H9 (cell line): ENCODE measurements around the gene NUTF2. TPM values are rescaled to one million over a fixed set of nuclear protein-coding genes. Genes with fewer than 3 reads are reported as not detected.

ENCODE experiments used
- DNase-seq: peaks from one replicate; pipeline ENCODE4 v3.0.0-alpha.2; 2017
- H2AFZ ChIP-seq: one replicate; pipeline ENCODE4 v1.6.1; 2013; ENCODE audit warnings: mild to moderate bottlenecking, low read length, control low read depth, moderate library complexity
- H2AK5ac ChIP-seq: 2 replicates; pipeline ENCODE4 v1.6.1; 2013; ENCODE audit warnings: low read length, control low read depth, mixed read lengths; ENCODE audit not compliant: insufficient read length
- H2BK120ac ChIP-seq: one replicate; pipeline ENCODE4 v1.6.1; 2013; ENCODE audit warnings: low read depth, mild to moderate bottlenecking, low read length, control low read depth, inconsistent platforms; ENCODE audit not compliant: poor library complexity, severe bottlenecking
- H2BK12ac ChIP-seq: 2 replicates; pipeline ENCODE4 v1.6.1; 2013; ENCODE audit warnings: low read length, control low read depth, mixed read lengths, low read depth; ENCODE audit not compliant: insufficient read length
- H2BK15ac ChIP-seq: 2 replicates; pipeline ENCODE4 v1.6.1; 2013; ENCODE audit warnings: low read depth, low read length, control low read depth
- H2BK20ac ChIP-seq: one replicate; pipeline ENCODE4 v1.6.1; 2013; ENCODE audit warnings: low read depth, mild to moderate bottlenecking, low read length, control low read depth, inconsistent platforms; ENCODE audit not compliant: poor library complexity, severe bottlenecking
- H2BK5ac ChIP-seq: 2 replicates; pipeline ENCODE4 v1.6.1; 2013; ENCODE audit warnings: low read length, control low read depth, mixed read lengths; ENCODE audit not compliant: insufficient read length
- H3K14ac ChIP-seq: 2 replicates; pipeline ENCODE4 v1.6.1; 2013; ENCODE audit warnings: low read length, control low read depth; ENCODE audit not compliant: insufficient read depth
- H3K18ac ChIP-seq: 2 replicates; pipeline ENCODE4 v1.6.1; 2013; ENCODE audit warnings: low read depth, mild to moderate bottlenecking, mixed read lengths, low read length, control low read depth; ENCODE audit not compliant: insufficient read length
- H3K23ac ChIP-seq: 2 replicates; pipeline ENCODE4 v1.6.1; 2013; ENCODE audit warnings: low read length, control low read depth, mixed read lengths, low read depth; ENCODE audit not compliant: insufficient read length
- H3K23me2 ChIP-seq: 2 replicates; pipeline ENCODE4 v1.6.1; 2013; ENCODE audit warnings: low read depth, mild to moderate bottlenecking, mixed read lengths, low read length, control low read depth; ENCODE audit not compliant: insufficient read length, poor library complexity, severe bottlenecking
- H3K27ac ChIP-seq: 2 replicates; pipeline ENCODE4 v1.5.1; 2013; ENCODE audit warnings: low read length, control low read depth, mixed read lengths, low read depth; ENCODE audit not compliant: insufficient read length
- H3K27me3 ChIP-seq: 2 replicates; pipeline ENCODE4 v1.6.1; 2013; ENCODE audit warnings: low read length, control low read depth, inconsistent platforms; ENCODE audit not compliant: insufficient read depth
- H3K4ac ChIP-seq: 2 replicates; pipeline ENCODE4 v1.6.1; 2013; ENCODE audit warnings: low read depth, mild to moderate bottlenecking, control low read depth, inconsistent platforms, low read length, moderate library complexity
- H3K4me1 ChIP-seq: 2 replicates; pipeline ENCODE4 v1.6.1; 2013; ENCODE audit warnings: low read length, control low read depth, inconsistent platforms; ENCODE audit not compliant: insufficient read depth
- H3K4me2 ChIP-seq: 2 replicates; pipeline ENCODE4 v1.6.1; 2013; ENCODE audit warnings: low read length, control low read depth, mixed read lengths; ENCODE audit not compliant: insufficient read length, insufficient read depth
- H3K56ac ChIP-seq: 2 replicates; pipeline ENCODE4 v1.6.1; 2013; ENCODE audit warnings: low read depth, mild to moderate bottlenecking, mixed read lengths, low read length, control low read depth; ENCODE audit not compliant: insufficient read length
- H3K79me1 ChIP-seq: 2 replicates; pipeline ENCODE4 v1.6.1; 2013; ENCODE audit warnings: low read depth, mild to moderate bottlenecking, moderate library complexity, low read length, control low read depth, inconsistent platforms; ENCODE audit not compliant: insufficient read depth, poor library complexity, severe bottlenecking
- H3K79me2 ChIP-seq: 2 replicates; pipeline ENCODE4 v1.6.1; 2013; ENCODE audit warnings: low read length, control low read depth, inconsistent platforms; ENCODE audit not compliant: insufficient read depth
- H3K9ac ChIP-seq: 2 replicates; pipeline ENCODE4 v1.6.1; 2013; ENCODE audit warnings: low read length, control low read depth, mixed read lengths; ENCODE audit not compliant: insufficient read length; ENCODE audit errors: extremely low read depth
- H3K9me3 ChIP-seq: one replicate; pipeline ENCODE4 v1.6.1; 2013; ENCODE audit warnings: low read depth, low read length, inconsistent platforms; ENCODE audit not compliant: control insufficient read depth
- H3T11ph ChIP-seq: one replicate; pipeline ENCODE4 v1.6.1; 2013; ENCODE audit warnings: mild to moderate bottlenecking, low read length, control low read depth, inconsistent platforms
- H4K20me1 ChIP-seq: one replicate; pipeline ENCODE4 v1.6.1; 2013; ENCODE audit not compliant: control insufficient read depth, insufficient read length, insufficient read depth
- H4K5ac ChIP-seq: 2 replicates; pipeline ENCODE4 v1.6.1; 2013; ENCODE audit warnings: low read depth, mild to moderate bottlenecking, mixed read lengths, low read length, control low read depth; ENCODE audit not compliant: insufficient read length
- H4K8ac ChIP-seq: replicated peaks from 2 replicates; pipeline ENCODE4 v1.6.1; 2013; ENCODE audit warnings: low read length, control low read depth, mixed read lengths, low read depth; ENCODE audit not compliant: insufficient read length
- H4K91ac ChIP-seq: 2 replicates; pipeline ENCODE4 v1.6.1; 2013; ENCODE audit warnings: low read depth, mild to moderate bottlenecking, moderate library complexity, mixed read lengths, low read length, control low read depth; ENCODE audit not compliant: insufficient read length
- H3K27ac Mint-ChIP-seq, 3 experiments: 2 replicates in 2 of 3; 3 replicates in 1 of 3; pipeline ENCODE4 v1.8.0; 2020 to 2021; ENCODE audit warnings: mixed read lengths in 3 of 3, mild to moderate bottlenecking in 1 of 3, moderate library complexity in 1 of 3
- H3K27me3 Mint-ChIP-seq: 2 replicates; pipeline ENCODE4 v1.8.0; 2021; ENCODE audit warnings: low read depth, mild to moderate bottlenecking, moderate library complexity, mixed read lengths
- H3K36me3 Mint-ChIP-seq, 3 experiments: 2 replicates in 2 of 3; 3 replicates in 1 of 3; pipeline ENCODE4 v1.8.0; 2020 to 2021; ENCODE audit warnings: low read depth in 3 of 3, mixed read lengths in 3 of 3; ENCODE audit not compliant: insufficient read depth in 1 of 3
- H3K4me1 Mint-ChIP-seq, 2 experiments: 2 replicates each; pipeline ENCODE4 v1.8.0; 2020; ENCODE audit warnings: mixed read lengths in 2 of 2
- H3K4me3 Mint-ChIP-seq, 2 experiments: 2 replicates in 1 of 2; 3 replicates in 1 of 2; pipeline ENCODE4 v1.8.0; 2020 to 2021; ENCODE audit warnings: mild to moderate bottlenecking in 2 of 2, mixed read lengths in 2 of 2, moderate library complexity in 1 of 2
- H3K9me3 Mint-ChIP-seq, 2 experiments: 2 replicates in 1 of 2; 3 replicates in 1 of 2; pipeline ENCODE4 v1.8.0; 2020; ENCODE audit warnings: mild to moderate bottlenecking in 2 of 2, mixed read lengths in 2 of 2, moderate library complexity in 1 of 2
- CTCF ChIP-seq: fragments of 200-600 bp; sonication (generic); conservative IDR thresholded peaks from 3 replicates; pipeline ENCODE4 v1.8.0; 2021; ENCODE audit warnings: antibody characterized with exemption, mild to moderate bottlenecking
- WGBS: extraction: QIAGEN DNeasy Blood & Tissue Kit; methylation state at CpG from one replicate; pipeline ENCODE4 v1.1.7; 2013; ENCODE audit warnings: missing lambda C conversion rate, low lambda C conversion rate, mixed read lengths; ENCODE audit not compliant: insufficient read length; ENCODE audit errors: extremely low coverage; 5-methylcytosine and 5-hydroxymethylcytosine counted together
- total RNA-seq: library from RNA; stranded (reverse); gene quantifications from 2 replicates; pipeline ENCODE4 v1.2.1, GENCODE V29; 2021

The NUTF2 gene
- total RNA-seq, 1 experiment from 2014 or later: 198 TPM

GRCh38 chr16:67842509-67843342 is 4.0 kb upstream of the NUTF2 start:
- no CpG with 5 or more reads among the region's 67 CpGs for WGBS

More at GRCh38 chr16:67842509-67843342, 4.0 kb upstream of the NUTF2 start:
- Histone ChIP-seq H3K79me2 (peaks cover 4% of the 10 kb centered on the region; the same call in 1 of the 2 replicates), H3K18ac (no peak overlapping the region), H2BK20ac (no peak overlapping the region), H4K91ac (no peak overlapping the region), H2BK12ac (no peak overlapping the region), H4K8ac (no peak overlapping the region), H4K5ac (no peak overlapping the region), H2AFZ (no peak overlapping the region), H3K27ac (no peak overlapping the region), H3K4me1 (peaks cover 10% of the 10 kb centered on the region; the same call in 1 of the 2 replicates), H2BK15ac (no peak overlapping the region), H2BK5ac (no peak overlapping the region), H3T11ph (no peak overlapping the region), H3K4me2 (peak overlapping the region; percentile 85), H3K27me3 (no peaks in the 10 kb centered on the region), H3K14ac (peak overlapping the region; percentile 76), H2BK120ac (no peak overlapping the region), H3K9me3 (no peaks in the 10 kb centered on the region), H4K20me1 (no peaks in the 10 kb centered on the region), H3K79me1 (no peaks in the 10 kb centered on the region), H3K23me2 (peaks cover 14% of the 10 kb centered on the region), H3K56ac (no peak overlapping the region), H3K23ac (no peak overlapping the region), H3K4ac (no peak overlapping the region), H3K9ac (peak overlapping the region; percentile 73), H2AK5ac (no peak overlapping the region)
- Mint-ChIP-seq H3K27me3 (no peaks in the 10 kb centered on the region), H3K4me1 (peaks cover 38 to 45% of the 10 kb centered on the region in 2 experiments), H3K27ac (peak overlapping the region in 2 of 3 experiments; percentile 76 to 92; a peak in 3 of 7 replicates), H3K36me3 (peaks cover 0 to 7% (median 4%) of the 10 kb centered on the region in 3 experiments; a peak in 4 of 7 replicates), H3K4me3 (peak overlapping the region; percentile 90 to 92), H3K9me3 (no peaks in the 10 kb centered on the region)
- peak; percentile 44 for TF ChIP-seq CTCF
- peak; percentile 68 for DNase-seq
